DOHH2 (cell line): ENCODE results near the gene KCNK5.

Experiments used
- H3F3A ChIP-seq: fragments of 200-600 bp; sonication (generic), shearing (Covaris generic); 2 replicates; pipeline ENCODE4 v1.6.0; 2016; ENCODE audit warnings: antibody characterized with exemption, mild to moderate bottlenecking; ENCODE audit not compliant: control insufficient read depth, insufficient read depth
- H3K27ac ChIP-seq: fragments of 200-600 bp; sonication (generic); 2 replicates; pipeline ENCODE4 v1.5.1; 2014; ENCODE audit warnings: low read depth, mild to moderate bottlenecking, low read length, moderate library complexity
- H3K27me3 ChIP-seq: fragments of 200-600 bp; sonication (generic); 2 replicates; pipeline ENCODE4 v1.6.1; 2014; ENCODE audit warnings: mild to moderate bottlenecking, low read length, mixed read lengths; ENCODE audit not compliant: control insufficient read depth
- H3K36me3 ChIP-seq: fragments of 200-600 bp; sonication (generic); 2 replicates; pipeline ENCODE4 v1.6.1; 2014; ENCODE audit warnings: mild to moderate bottlenecking, low read length, moderate library complexity, mixed read lengths; ENCODE audit not compliant: control insufficient read depth
- H3K4me1 ChIP-seq: fragments of 200-600 bp; sonication (generic); 2 replicates; pipeline ENCODE4 v1.6.1; 2014; ENCODE audit warnings: mild to moderate bottlenecking, low read length, mixed read lengths; ENCODE audit not compliant: control insufficient read depth
- H3K4me2 ChIP-seq: fragments of 200-600 bp; sonication (generic); 2 replicates; pipeline ENCODE4 v1.6.0; 2014; ENCODE audit warnings: mild to moderate bottlenecking, low read length, moderate library complexity
- H3K4me3 ChIP-seq: fragments of 200-600 bp; sonication (generic); 2 replicates; pipeline ENCODE4 v1.5.1; 2014; ENCODE audit warnings: mild to moderate bottlenecking, low read length, mixed read lengths
- H3K79me2 ChIP-seq: fragments of 200-600 bp; sonication (generic); 2 replicates; pipeline ENCODE4 v1.6.1; 2014; ENCODE audit warnings: mild to moderate bottlenecking, low read length, mixed read lengths; ENCODE audit not compliant: control insufficient read depth
- H3K9me2 ChIP-seq: fragments of 200-600 bp; sonication (generic); replicated peaks from 2 replicates; pipeline ENCODE4 v1.6.1; 2014; ENCODE audit warnings: mild to moderate bottlenecking, low read length, mixed read lengths; ENCODE audit not compliant: control insufficient read depth
- H3K9me3 ChIP-seq: fragments of 200-600 bp; sonication (generic); 2 replicates; pipeline ENCODE4 v1.6.1; 2014; ENCODE audit warnings: antibody characterized with exemption, low read length, mixed read lengths; ENCODE audit not compliant: control insufficient read depth, insufficient read depth
- H4K20me1 ChIP-seq: fragments of 200-600 bp; sonication (generic); 2 replicates; pipeline ENCODE4 v1.6.0; 2014; ENCODE audit warnings: low read depth, mild to moderate bottlenecking, antibody characterized with exemption, low read length, moderate library complexity; ENCODE audit not compliant: control insufficient read depth, insufficient read depth
- CTCF ChIP-seq: fragments of 200-600 bp; sonication (generic); IDR thresholded peaks from one replicate; pipeline ENCODE4 v1.5.1; 2014; ENCODE audit warnings: antibody characterized with exemption, mild to moderate bottlenecking, low read depth, low read length; ENCODE audit not compliant: poor library complexity, severe bottlenecking
- EZH2phosphoT487 ChIP-seq: fragments of 200-600 bp; sonication (generic); IDR thresholded peaks from 2 replicates; pipeline ENCODE4 v1.6.1; 2017; ENCODE audit warnings: borderline replicate concordance, mild to moderate bottlenecking, antibody characterized with exemption, low read length, moderate library complexity, mixed read lengths

The KCNK5 gene

GRCh38 chr6:39227476-39227875 lies 1.8 kb downstream of the KCNK5 start:
- TF ChIP-seq CTCF (no peak), EZH2phosphoT487 (no peak)
- Histone ChIP-seq H3K4me3 (no peak overlapping the region), H3K9me3 (no peaks in the 10 kb centered on the region), H3K9me2 (no peaks in the 10 kb centered on the region), H3K4me2 (no peak overlapping the region), H4K20me1 (no peaks in the 10 kb centered on the region), H3K27me3 (peaks cover 10% of the 10 kb centered on the region; the same call in 1 of the 2 replicates), H3K27ac (no peak overlapping the region), H3K79me2 (no peaks in the 10 kb centered on the region), H3F3A (no peaks in the 10 kb centered on the region), H3K36me3 (no peaks in the 10 kb centered on the region), H3K4me1 (no peaks in the 10 kb centered on the region)

- Histone ChIP-seq H3K9me2 (no peaks in the 10 kb centered on the region), H3K27ac (no peak overlapping the region), H3K27me3 (peaks cover 10% of the 10 kb centered on the region; the same call in 1 of the 2 replicates), H3K9me3 (no peaks in the 10 kb centered on the region), H3F3A (no peaks in the 10 kb centered on the region), H3K4me3 (no peak overlapping the region), H3K36me3 (no peaks in the 10 kb centered on the region), H3K79me2 (no peaks in the 10 kb centered on the region), H4K20me1 (no peaks in the 10 kb centered on the region), H3K4me1 (no peaks in the 10 kb centered on the region), H3K4me2 (no peak overlapping the region)
- TF ChIP-seq CTCF = no peak
- no peak for TF ChIP-seq EZH2phosphoT487
Measured at GRCh38 chr6:39226639-39227329, 2.5 kb downstream of the KCNK5 start.

GRCh38 chr6:39225946-39226437 lies 3.3 kb downstream of the KCNK5 start:
- no peak overlapping the region for H3K4me2 ChIP-seq
- H3K79me2 ChIP-seq = no peaks in the 10 kb centered on the region

More at GRCh38 chr6:39225946-39226437, 3.3 kb downstream of the KCNK5 start:
- no peaks in the 10 kb centered on the region for H3K9me3 ChIP-seq
- peaks cover 10% of the 10 kb centered on the region; the same call in 1 of the 2 replicates for H3K27me3 ChIP-seq
- no peaks in the 10 kb centered on the region for H3K9me2 ChIP-seq
- TF ChIP-seq EZH2phosphoT487 = no peak
- TF ChIP-seq CTCF = no peak
- no peak overlapping the region for H3K27ac ChIP-seq
- no peaks in the 10 kb centered on the region for H3K4me1 ChIP-seq
- H3K4me3 ChIP-seq = no peak overlapping the region
- H3K36me3 ChIP-seq = no peaks in the 10 kb centered on the region
- H3F3A ChIP-seq = no peaks in the 10 kb centered on the region
- no peaks in the 10 kb centered on the region for H4K20me1 ChIP-seq
